ENCODE results near the gene BABAM2. TPM values are rescaled to one million over a fixed set of nuclear protein-coding genes. Genes with fewer than 3 reads are reported as not detected.

Gene BABAM2
- total and polyA plus RNA-seq, 7 donors = 34.2 to 74.5 (median 52.3) TPM

GRCh38 chr2:28317390-28317789 lies 426.9 kb downstream of the BABAM2 start:
- no peak overlapping the region for H3K27ac ChIP-seq
- no peaks in the 10 kb centered on the region for H3K36me3 ChIP-seq (ENCODE audit: insufficient read depth in 1 of 2, low read depth in 1 of 2)
- no peaks in the 10 kb centered on the region for H3K9me3 ChIP-seq
- WGBS, 3 donors = 85 to 98% (median 95%) methylated on average over 2 of the region's 2 CpGs
- ATAC-seq (no peak), DNase-seq (no peak)
- intact Hi-C loops (cut with DNase I) = no loop called here
- H3K4me3 ChIP-seq = no peak overlapping the region
- peaks cover 25% of the 10 kb centered on the region for H3K4me1 ChIP-seq
- no peaks in the 10 kb centered on the region for H3K27me3 ChIP-seq (ENCODE audit: insufficient read depth in 3 of 3, low read length in 2 of 3)
- TF ChIP-seq CTCF (IDR thresholded peaks at IDR 0.05) = no peak

GRCh38 chr2:28318023-28318422 lies 427.5 kb downstream of the BABAM2 start:
- Histone ChIP-seq H3K4me1 (peaks cover 22% of the 10 kb centered on the region), H3K4me3 (no peak overlapping the region), H3K9me3 (no peaks in the 10 kb centered on the region), H3K27ac (no peak overlapping the region), H3K36me3 (ENCODE audit: insufficient read depth in 1 of 2, low read depth in 1 of 2) (no peaks in the 10 kb centered on the region), H3K27me3 (ENCODE audit: insufficient read depth in 3 of 3, low read length in 2 of 3) (no peaks in the 10 kb centered on the region)
- TF ChIP-seq CTCF (IDR thresholded peaks at IDR 0.05) = no peak
- intact Hi-C loops (cut with DNase I) = no loop called here
- DNase-seq = no peak
- no peak for ATAC-seq
- 93 to 96% (median 96%) methylated on average over 5 of the region's 5 CpGs for WGBS, 3 donors

GRCh38 chr2:28318462-28319117 lies 428.1 kb downstream of the BABAM2 start:
- Histone ChIP-seq H3K36me3 (ENCODE audit: insufficient read depth in 1 of 2, low read depth in 1 of 2) (no peaks in the 10 kb centered on the region), H3K27ac (peak overlapping the region; percentile 73), H3K9me3 (no peaks in the 10 kb centered on the region), H3K27me3 (ENCODE audit: insufficient read depth in 3 of 3, low read length in 2 of 3) (no peaks in the 10 kb centered on the region), H3K4me3 (no peak overlapping the region), H3K4me1 (peaks cover 27% of the 10 kb centered on the region)
- DNase-seq (no peak), ATAC-seq (no peak)
- no peak for TF ChIP-seq CTCF (IDR thresholded peaks at IDR 0.05)
- intact Hi-C loops (cut with DNase I) = no loop called here
- WGBS, 3 donors = 84 to 88% (median 87%) methylated on average over 6 of the region's 6 CpGs

- Histone ChIP-seq H3K27ac (peak overlapping the region; percentile 73), H3K36me3 (ENCODE audit: insufficient read depth in 1 of 2, low read depth in 1 of 2) (no peaks in the 10 kb centered on the region), H3K4me1 (peaks cover 30% of the 10 kb centered on the region), H3K9me3 (no peaks in the 10 kb centered on the region), H3K4me3 (no peak overlapping the region), H3K27me3 (ENCODE audit: insufficient read depth in 3 of 3, low read length in 2 of 3) (no peaks in the 10 kb centered on the region)
- 41 to 68% (median 43%) methylated on average over 15 of the region's 15 CpGs for WGBS, 3 donors
- TF ChIP-seq CTCF (IDR thresholded peaks at IDR 0.05) = no peak
- intact Hi-C loops (cut with DNase I) = no loop called here
- DNase-seq = peak in 1 of 2 donors; percentile 70
- peak; percentile 83 to 92 (median 88) for ATAC-seq
Measured at GRCh38 chr2:28319118-28320008, 428.8 kb downstream of the BABAM2 start.
